HEK293 (cell line): ENCODE data around the gene VAV3.

ENCODE experiments used
- ZNF585B ChIP-seq: fragments of 450-650 bp; formaldehyde crosslinking; IDR thresholded peaks from 2 replicates; pipeline ENCODE4 v1.5.1; 2016; ENCODE audit warnings: missing biosample characterization, missing genetic modification characterization
- TF ChIP-seq, protein P1 (sequence below): fragments of 450-650 bp; formaldehyde crosslinking; IDR thresholded peaks from 2 replicates; pipeline ENCODE4 v1.5.1; 2016; ENCODE audit warnings: missing biosample characterization, missing genetic modification characterization

DNA sequence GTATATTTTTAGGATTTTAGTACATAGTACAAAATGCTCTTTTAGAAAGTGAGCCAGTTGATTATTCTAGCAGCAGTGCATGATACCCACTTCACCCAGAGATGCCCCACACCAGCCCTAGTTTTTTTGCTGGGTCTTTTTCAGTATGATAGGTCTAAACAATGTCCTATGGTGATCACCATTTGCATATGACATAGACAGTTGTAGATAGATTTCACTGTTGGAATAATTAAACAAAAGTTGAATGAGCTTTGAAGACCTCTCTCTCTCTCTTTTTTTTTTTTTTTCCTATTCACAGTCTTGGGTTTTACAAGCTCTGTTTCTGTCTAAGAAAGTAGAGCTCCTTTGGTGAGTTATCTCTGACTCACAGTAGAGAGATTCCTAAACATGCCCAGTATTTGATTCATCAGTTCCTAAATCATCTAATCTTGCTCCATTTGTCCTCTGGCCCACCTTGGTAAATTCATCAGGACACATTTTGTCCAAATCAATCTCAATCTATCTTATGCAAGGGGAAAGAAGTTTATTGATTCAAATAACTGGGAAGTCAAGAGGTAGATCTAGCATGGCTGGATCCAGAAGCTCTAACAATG lies 44.7 kb upstream of the VAV3 start:
- TF ChIP-seq, protein P1, sequence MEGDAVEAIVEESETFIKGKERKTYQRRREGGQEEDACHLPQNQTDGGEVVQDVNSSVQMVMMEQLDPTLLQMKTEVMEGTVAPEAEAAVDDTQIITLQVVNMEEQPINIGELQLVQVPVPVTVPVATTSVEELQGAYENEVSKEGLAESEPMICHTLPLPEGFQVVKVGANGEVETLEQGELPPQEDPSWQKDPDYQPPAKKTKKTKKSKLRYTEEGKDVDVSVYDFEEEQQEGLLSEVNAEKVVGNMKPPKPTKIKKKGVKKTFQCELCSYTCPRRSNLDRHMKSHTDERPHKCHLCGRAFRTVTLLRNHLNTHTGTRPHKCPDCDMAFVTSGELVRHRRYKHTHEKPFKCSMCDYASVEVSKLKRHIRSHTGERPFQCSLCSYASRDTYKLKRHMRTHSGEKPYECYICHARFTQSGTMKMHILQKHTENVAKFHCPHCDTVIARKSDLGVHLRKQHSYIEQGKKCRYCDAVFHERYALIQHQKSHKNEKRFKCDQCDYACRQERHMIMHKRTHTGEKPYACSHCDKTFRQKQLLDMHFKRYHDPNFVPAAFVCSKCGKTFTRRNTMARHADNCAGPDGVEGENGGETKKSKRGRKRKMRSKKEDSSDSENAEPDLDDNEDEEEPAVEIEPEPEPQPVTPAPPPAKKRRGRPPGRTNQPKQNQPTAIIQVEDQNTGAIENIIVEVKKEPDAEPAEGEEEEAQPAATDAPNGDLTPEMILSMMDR (tag by site-specific recombination), result no peak
- TF ChIP-seq ZNF585B (tag by site-specific recombination), result no peak
